Sigmoid colon (tissue), 3 donors: ENCODE measurements around the gene CAT.

ENCODE experiments used
- POLR2A ChIP-seq, 2 donors: fragments of 450-650 bp; IDR thresholded peaks; one replicate each; pipeline ENCODE4 v1.6.1; 2016; ENCODE audit warnings: antibody characterized with exemption in 2 of 2, mild to moderate bottlenecking in 2 of 2, moderate library complexity in 2 of 2
- TF ChIP-seq, protein P1 (sequence below), 4 experiments: fragments of 450-650 bp in 3 of 4; fragments of 200-600 bp in 1 of 4; IDR thresholded peaks; one replicate each; pipeline ENCODE4 v1.5.1; 2016 to 2019; ENCODE audit warnings: antibody characterized with exemption in 4 of 4, mild to moderate bottlenecking in 3 of 4, moderate library complexity in 2 of 4

DNA sequence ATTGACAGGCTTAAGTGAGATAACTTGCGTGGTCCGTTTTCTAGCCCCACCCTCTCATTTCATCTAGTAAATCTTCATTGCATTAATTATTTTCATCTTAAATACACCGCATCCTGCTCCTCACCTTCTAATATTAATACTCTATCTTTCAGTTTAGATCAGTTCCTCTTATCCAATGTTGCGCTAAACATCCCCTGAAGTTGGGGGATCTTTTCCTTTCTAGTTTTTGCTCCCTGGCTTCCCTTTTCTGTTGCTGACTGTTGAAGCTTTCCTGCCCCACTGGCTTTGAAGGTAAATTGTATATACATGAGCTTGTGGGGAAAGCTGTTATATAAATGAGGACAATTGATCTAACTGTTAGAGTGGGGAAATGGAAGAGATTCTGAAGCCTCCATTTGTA is 7.2 kb downstream of the CAT start:
- TF ChIP-seq, protein P1, sequence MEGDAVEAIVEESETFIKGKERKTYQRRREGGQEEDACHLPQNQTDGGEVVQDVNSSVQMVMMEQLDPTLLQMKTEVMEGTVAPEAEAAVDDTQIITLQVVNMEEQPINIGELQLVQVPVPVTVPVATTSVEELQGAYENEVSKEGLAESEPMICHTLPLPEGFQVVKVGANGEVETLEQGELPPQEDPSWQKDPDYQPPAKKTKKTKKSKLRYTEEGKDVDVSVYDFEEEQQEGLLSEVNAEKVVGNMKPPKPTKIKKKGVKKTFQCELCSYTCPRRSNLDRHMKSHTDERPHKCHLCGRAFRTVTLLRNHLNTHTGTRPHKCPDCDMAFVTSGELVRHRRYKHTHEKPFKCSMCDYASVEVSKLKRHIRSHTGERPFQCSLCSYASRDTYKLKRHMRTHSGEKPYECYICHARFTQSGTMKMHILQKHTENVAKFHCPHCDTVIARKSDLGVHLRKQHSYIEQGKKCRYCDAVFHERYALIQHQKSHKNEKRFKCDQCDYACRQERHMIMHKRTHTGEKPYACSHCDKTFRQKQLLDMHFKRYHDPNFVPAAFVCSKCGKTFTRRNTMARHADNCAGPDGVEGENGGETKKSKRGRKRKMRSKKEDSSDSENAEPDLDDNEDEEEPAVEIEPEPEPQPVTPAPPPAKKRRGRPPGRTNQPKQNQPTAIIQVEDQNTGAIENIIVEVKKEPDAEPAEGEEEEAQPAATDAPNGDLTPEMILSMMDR (IDR thresholded peaks at IDR 0.05) = no peak
- no peak for TF ChIP-seq POLR2A (IDR thresholded peaks at IDR 0.05)
